Measurements from ENCODE around the gene SLC35D1. TPM values are rescaled to one million over a fixed set of nuclear protein-coding genes. Genes with fewer than 3 reads are reported as not detected.

SLC35D1 gene
- total RNA-seq, 6 experiments from 2014 or later: 19.8 to 26.0 (median 22.3) TPM

DNA sequence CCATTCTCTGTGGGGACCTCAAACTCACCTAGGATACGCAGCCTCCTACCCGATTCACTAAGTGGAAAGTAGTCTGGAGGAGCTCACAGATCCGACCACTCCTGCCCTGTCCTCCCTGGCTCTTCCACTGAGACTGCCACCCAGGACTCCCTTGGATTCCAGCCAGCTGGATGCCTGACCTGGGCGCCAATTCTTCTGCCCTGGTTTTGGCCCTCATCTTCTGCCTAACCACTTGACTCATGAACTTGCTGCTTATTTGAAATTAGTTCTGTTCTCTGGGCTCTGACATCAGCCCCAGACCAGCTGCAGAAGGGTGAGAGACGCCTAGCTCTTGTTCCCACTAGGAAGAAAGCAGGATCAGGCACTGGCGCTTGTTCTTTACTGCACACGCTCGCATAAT, 48.9 kb downstream of the SLC35D1 start:
- TF ChIP-seq, protein P1, sequence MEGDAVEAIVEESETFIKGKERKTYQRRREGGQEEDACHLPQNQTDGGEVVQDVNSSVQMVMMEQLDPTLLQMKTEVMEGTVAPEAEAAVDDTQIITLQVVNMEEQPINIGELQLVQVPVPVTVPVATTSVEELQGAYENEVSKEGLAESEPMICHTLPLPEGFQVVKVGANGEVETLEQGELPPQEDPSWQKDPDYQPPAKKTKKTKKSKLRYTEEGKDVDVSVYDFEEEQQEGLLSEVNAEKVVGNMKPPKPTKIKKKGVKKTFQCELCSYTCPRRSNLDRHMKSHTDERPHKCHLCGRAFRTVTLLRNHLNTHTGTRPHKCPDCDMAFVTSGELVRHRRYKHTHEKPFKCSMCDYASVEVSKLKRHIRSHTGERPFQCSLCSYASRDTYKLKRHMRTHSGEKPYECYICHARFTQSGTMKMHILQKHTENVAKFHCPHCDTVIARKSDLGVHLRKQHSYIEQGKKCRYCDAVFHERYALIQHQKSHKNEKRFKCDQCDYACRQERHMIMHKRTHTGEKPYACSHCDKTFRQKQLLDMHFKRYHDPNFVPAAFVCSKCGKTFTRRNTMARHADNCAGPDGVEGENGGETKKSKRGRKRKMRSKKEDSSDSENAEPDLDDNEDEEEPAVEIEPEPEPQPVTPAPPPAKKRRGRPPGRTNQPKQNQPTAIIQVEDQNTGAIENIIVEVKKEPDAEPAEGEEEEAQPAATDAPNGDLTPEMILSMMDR (IDR thresholded peaks at IDR 0.05): no peak
- no peak overlapping the region for H3K4me3 Mint-ChIP-seq
- peaks cover 23% of the 10 kb centered on the region for H3K36me3 Mint-ChIP-seq (ENCODE audit: low read depth)
- no peaks in the 10 kb centered on the region; the same call in 1 of the 2 replicates for H3K27me3 Mint-ChIP-seq (ENCODE audit: insufficient read depth)
- no peaks in the 10 kb centered on the region for H3K9me3 Mint-ChIP-seq
- no peak for DNase-seq
- H3K4me1 Mint-ChIP-seq (ENCODE audit: low read depth): no peaks in the 10 kb centered on the region
- no peak overlapping the region for H3K27ac Mint-ChIP-seq

DNA sequence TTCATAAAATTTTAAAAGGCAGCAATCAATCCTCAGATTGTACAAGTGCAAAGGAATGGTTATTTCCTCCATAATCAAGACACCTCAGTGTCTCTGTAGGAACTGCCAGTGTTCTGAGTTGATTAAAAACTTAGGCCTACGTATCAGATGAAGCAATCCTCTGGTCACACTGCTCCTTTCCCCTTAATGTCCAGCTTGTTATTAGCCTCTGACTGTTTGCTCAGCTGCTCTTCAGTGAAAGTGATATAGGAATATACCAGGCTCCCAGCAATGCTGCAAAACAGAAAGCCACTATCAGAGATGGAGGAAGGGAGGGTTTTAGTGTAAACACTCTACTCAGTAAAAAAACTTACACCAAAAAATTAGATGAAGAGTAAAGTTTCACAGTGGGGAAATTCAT, 49.8 kb downstream of the SLC35D1 start:
- no peak for DNase-seq
- H3K27ac Mint-ChIP-seq: no peak overlapping the region
- peaks cover 1% of the 10 kb centered on the region for H3K27me3 Mint-ChIP-seq (ENCODE audit: insufficient read depth)

DNA sequence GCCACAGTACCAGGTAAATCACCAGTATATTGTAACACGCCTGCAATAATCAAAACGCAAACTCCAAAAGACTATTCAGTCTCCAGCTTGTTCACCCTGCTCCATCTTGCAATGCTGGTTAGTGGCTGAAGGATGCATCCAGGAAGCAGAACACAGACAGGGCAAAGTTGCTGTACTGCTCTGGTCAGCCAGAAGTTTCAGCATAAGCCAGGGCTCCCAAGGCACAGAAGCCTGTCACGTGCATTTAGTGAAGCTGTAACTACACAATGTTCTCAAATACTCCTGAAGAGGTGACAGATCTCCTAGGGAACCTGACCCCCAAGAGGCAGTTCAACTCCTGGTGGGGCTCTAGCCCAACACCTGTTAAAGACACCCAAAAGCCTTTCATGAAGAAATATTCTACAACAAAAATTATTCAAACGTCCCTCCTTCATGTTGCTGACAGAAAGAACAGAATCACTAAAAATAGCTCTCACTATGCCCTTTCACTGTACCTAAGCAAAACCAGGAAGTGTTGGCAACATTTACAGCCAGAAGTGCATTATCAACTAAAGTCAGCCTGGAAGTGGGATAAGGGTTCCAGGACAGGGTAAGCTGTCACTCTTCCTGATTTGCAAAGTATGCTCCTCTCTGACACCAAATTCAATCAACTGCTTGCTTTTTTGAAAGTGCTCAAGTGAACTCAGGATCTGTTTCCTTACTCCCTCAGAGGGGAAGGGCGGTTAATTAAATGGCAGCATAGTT, 52.1 kb downstream of the SLC35D1 start:
- no peak for DNase-seq
- no peak overlapping the region for H3K4me3 Mint-ChIP-seq
- peaks cover 1% of the 10 kb centered on the region for H3K27me3 Mint-ChIP-seq (ENCODE audit: insufficient read depth)

More for the DNA sequence above, 49.8 kb downstream of the SLC35D1 start:
- Mint-ChIP-seq H3K36me3 (ENCODE audit: low read depth) (peaks cover 15% of the 10 kb centered on the region), H3K4me1 (ENCODE audit: low read depth) (peaks cover under 1% of the 10 kb centered on the region; the same call in 1 of the 2 replicates), H3K9me3 (no peaks in the 10 kb centered on the region), H3K4me3 (no peak overlapping the region)
- TF ChIP-seq, protein P1 (IDR thresholded peaks at IDR 0.05): no peak

DNA sequence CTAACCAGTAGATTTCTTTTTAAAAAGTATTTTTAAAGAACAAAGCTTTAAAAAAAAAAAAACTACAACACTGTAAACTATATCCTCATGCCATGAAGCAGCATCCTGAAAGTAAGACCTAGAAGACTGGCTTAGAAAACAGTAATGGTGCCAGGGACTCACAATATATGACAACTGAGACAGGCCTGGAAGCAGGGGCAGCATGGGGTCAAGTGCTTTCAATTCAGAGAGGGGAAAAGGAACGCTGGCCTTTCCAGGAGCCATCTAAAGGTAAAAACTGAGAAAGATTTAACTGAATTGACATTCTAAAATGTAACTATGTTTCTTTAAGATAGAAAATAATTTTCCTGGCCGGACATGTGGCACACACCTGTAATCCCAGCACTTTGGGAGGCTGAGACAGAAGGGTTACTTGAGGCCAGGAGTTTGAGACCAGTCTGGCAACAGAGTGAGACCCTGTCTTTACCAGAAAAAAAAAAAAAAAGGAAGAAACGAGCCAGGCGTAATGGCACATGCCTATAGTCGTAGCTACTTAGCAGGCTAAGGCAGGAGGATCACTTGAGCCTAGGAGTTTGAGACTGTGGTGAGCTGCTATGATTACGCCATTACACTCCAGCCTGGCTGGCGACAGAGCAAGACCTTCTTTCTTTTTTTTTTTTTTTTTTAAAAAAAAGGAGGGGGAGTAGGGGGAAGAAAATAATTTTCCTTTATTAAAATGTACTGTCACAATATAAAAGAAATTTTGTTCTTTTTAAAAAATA, 54.1 kb downstream of the SLC35D1 start:
- TF ChIP-seq, protein P1 (IDR thresholded peaks at IDR 0.05): no peak
- H3K9me3 Mint-ChIP-seq: no peaks in the 10 kb centered on the region
- H3K36me3 Mint-ChIP-seq (ENCODE audit: low read depth): peaks cover 10% of the 10 kb centered on the region
- DNase-seq: no peak
- H3K4me1 Mint-ChIP-seq (ENCODE audit: low read depth): peaks cover 6% of the 10 kb centered on the region
- H3K27me3 Mint-ChIP-seq (ENCODE audit: insufficient read depth): peaks cover 1% of the 10 kb centered on the region; the same call in 1 of the 2 replicates
- no peak overlapping the region for H3K4me3 Mint-ChIP-seq
- H3K27ac Mint-ChIP-seq: no peak overlapping the region

More for the DNA sequence above, 52.1 kb downstream of the SLC35D1 start:
- no peaks in the 10 kb centered on the region for H3K9me3 Mint-ChIP-seq
- H3K4me1 Mint-ChIP-seq (ENCODE audit: low read depth): peaks cover 6% of the 10 kb centered on the region
- H3K27ac Mint-ChIP-seq: no peak overlapping the region
- peaks cover 10% of the 10 kb centered on the region for H3K36me3 Mint-ChIP-seq (ENCODE audit: low read depth)
- TF ChIP-seq, protein P1 (IDR thresholded peaks at IDR 0.05): no peak

DNA sequence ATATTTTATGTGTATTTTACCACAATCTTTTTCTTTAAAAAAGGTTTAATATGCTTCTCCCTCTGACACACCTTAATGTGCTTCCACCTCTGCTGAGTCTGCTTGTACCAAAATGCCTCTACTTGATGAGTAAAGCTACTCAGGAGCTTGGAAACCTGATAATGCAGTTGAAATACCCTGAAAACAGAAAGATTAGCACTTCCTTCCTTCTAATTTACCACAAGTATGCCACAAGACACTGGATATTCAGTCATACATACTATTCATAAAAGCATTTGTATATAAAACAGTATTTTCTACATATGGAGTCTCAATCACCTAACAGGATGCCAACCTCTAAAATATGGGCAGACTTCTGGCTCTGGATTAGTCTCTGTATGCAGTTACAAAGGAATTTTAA, 55.0 kb downstream of the SLC35D1 start:
- H3K27me3 Mint-ChIP-seq (ENCODE audit: insufficient read depth): peaks cover 1% of the 10 kb centered on the region; the same call in 1 of the 2 replicates
- H3K27ac Mint-ChIP-seq: no peak overlapping the region
- H3K4me3 Mint-ChIP-seq: no peak overlapping the region
- H3K9me3 Mint-ChIP-seq: no peaks in the 10 kb centered on the region
- peaks cover 6% of the 10 kb centered on the region for H3K4me1 Mint-ChIP-seq (ENCODE audit: low read depth)
- TF ChIP-seq, protein P1 (IDR thresholded peaks at IDR 0.05): no peak
- no peak for DNase-seq
- H3K36me3 Mint-ChIP-seq (ENCODE audit: low read depth): peaks cover 10% of the 10 kb centered on the region
